ENCODE results near the gene APP. TPM values are rescaled to one million over a fixed set of nuclear protein-coding genes. Genes with fewer than 3 reads are reported as not detected.

APP gene
- total and polyA plus RNA-seq, 10 of the 15 experiments (the other 5 are each of a cell fraction or from before 2014, with no cell fraction given): 8.8 to 94.9 (median 51.0) TPM

- Histone ChIP-seq H3K36me3 (ENCODE audit: control insufficient read depth in 2 of 2, insufficient read depth in 2 of 2, low read length in 1 of 2) (no peaks in the 10 kb centered on the region), H2AFZ (ENCODE audit: control insufficient read depth, low read depth, low read length) (no peak overlapping the region), H3K27ac (ENCODE audit: control insufficient read depth, insufficient read depth) (no peak overlapping the region), H3K4me3 (no peak overlapping the region), H3K79me2 (ENCODE audit: control insufficient read depth, insufficient read depth, low read length) (no peaks in the 10 kb centered on the region), H3K9me3 (replicated peaks; ENCODE audit: control insufficient read depth, insufficient read depth, low read length) (no peaks in the 10 kb centered on the region), H3K4me2 (ENCODE audit: control insufficient read depth, insufficient read depth) (no peak overlapping the region), H3K4me1 (ENCODE audit: control insufficient read depth, insufficient read depth, low read length) (no peaks in the 10 kb centered on the region), H4K20me1 (ENCODE audit: control insufficient read depth, insufficient read depth) (no peaks in the 10 kb centered on the region), H3K27me3 (replicated peaks in 1 of 2; ENCODE audit: control insufficient read depth in 2 of 2, insufficient read depth in 2 of 2, low read length in 1 of 2) (no peaks in the 10 kb centered on the region), H3K9ac (ENCODE audit: control insufficient read depth, insufficient read depth, low read length) (no peak overlapping the region)
- intact Hi-C loops (cut with micrococcal nuclease; ENCODE audit: unreplicated experiment): no loop called here
- in situ Hi-C loops (cut with MboI): no loop called here
- no peak for DNase-seq (ENCODE audit: low read depth, low spot score)
- ChIA-PET SMC1A (ENCODE audit: uncharacterized antibody, unreplicated experiment) (interaction anchor here (1.2 kb wide), 1 partner anchor 264 kb away, joined by 5 read pairs; no protein-coding TSS in a partner anchor), POLR2A (no interaction called here), RAD21 (ENCODE audit: unreplicated experiment) (no interaction called here), CTCF (interaction anchor here (0.6 to 0.8 kb wide), 2 partner anchors 26 to 216 kb away, joined by 3 read pairs; no protein-coding TSS in a partner anchor)
- TF ChIP-seq FOS (IDR thresholded peaks at IDR 0.05; ENCODE audit: borderline replicate concordance, extremely low read depth, insufficient read length): no peak
- TF ChIP-seq TCF3 (IDR thresholded peaks at IDR 0.05; ENCODE audit: borderline replicate concordance, insufficient read depth, low read depth, low read length): no peak
- TF ChIP-seq HCFC1 (IDR thresholded peaks at IDR 0.05; ENCODE audit: low read length): no peak
- TF ChIP-seq, protein P1, sequence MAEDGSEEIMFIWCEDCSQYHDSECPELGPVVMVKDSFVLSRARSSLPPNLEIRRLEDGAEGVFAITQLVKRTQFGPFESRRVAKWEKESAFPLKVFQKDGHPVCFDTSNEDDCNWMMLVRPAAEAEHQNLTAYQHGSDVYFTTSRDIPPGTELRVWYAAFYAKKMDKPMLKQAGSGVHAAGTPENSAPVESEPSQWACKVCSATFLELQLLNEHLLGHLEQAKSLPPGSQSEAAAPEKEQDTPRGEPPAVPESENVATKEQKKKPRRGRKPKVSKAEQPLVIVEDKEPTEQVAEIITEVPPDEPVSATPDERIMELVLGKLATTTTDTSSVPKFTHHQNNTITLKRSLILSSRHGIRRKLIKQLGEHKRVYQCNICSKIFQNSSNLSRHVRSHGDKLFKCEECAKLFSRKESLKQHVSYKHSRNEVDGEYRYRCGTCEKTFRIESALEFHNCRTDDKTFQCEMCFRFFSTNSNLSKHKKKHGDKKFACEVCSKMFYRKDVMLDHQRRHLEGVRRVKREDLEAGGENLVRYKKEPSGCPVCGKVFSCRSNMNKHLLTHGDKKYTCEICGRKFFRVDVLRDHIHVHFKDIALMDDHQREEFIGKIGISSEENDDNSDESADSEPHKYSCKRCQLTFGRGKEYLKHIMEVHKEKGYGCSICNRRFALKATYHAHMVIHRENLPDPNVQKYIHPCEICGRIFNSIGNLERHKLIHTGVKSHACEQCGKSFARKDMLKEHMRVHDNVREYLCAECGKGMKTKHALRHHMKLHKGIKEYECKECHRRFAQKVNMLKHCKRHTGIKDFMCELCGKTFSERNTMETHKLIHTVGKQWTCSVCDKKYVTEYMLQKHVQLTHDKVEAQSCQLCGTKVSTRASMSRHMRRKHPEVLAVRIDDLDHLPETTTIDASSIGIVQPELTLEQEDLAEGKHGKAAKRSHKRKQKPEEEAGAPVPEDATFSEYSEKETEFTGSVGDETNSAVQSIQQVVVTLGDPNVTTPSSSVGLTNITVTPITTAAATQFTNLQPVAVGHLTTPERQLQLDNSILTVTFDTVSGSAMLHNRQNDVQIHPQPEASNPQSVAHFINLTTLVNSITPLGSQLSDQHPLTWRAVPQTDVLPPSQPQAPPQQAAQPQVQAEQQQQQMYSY (CRISPR knock-in tag; IDR thresholded peaks at IDR 0.05): no peak
- TF ChIP-seq LARP7 (IDR thresholded peaks at IDR 0.05): no peak
- TF ChIP-seq ZNF24 (IDR thresholded peaks at IDR 0.05): no peak
- no peak for TF ChIP-seq BRCA1 (IDR thresholded peaks at IDR 0.05; ENCODE audit: low read depth, low read length)
- no peak for TF ChIP-seq HDGF (IDR thresholded peaks at IDR 0.05)
- TF ChIP-seq BCLAF1 (IDR thresholded peaks at IDR 0.05): no peak
- TF ChIP-seq, protein P2, sequence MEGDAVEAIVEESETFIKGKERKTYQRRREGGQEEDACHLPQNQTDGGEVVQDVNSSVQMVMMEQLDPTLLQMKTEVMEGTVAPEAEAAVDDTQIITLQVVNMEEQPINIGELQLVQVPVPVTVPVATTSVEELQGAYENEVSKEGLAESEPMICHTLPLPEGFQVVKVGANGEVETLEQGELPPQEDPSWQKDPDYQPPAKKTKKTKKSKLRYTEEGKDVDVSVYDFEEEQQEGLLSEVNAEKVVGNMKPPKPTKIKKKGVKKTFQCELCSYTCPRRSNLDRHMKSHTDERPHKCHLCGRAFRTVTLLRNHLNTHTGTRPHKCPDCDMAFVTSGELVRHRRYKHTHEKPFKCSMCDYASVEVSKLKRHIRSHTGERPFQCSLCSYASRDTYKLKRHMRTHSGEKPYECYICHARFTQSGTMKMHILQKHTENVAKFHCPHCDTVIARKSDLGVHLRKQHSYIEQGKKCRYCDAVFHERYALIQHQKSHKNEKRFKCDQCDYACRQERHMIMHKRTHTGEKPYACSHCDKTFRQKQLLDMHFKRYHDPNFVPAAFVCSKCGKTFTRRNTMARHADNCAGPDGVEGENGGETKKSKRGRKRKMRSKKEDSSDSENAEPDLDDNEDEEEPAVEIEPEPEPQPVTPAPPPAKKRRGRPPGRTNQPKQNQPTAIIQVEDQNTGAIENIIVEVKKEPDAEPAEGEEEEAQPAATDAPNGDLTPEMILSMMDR (IDR thresholded peaks at IDR 0.05 in 2 of 3, conservative IDR thresholded peaks at IDR 0.05 in 1 of 3; ENCODE audit: control insufficient read depth in 2 of 3, extremely low read depth in 1 of 3, insufficient read depth in 1 of 3, low read depth in 3 of 3, low read length in 3 of 3): no peak
- TF ChIP-seq SMC3 (IDR thresholded peaks at IDR 0.05; ENCODE audit: borderline replicate concordance, low read length): no peak
- TF ChIP-seq CEBPB (IDR thresholded peaks at IDR 0.05; ENCODE audit: borderline replicate concordance in 1 of 2, low read depth in 2 of 2, low read length in 2 of 2): no peak
- TF ChIP-seq MTA2 (IDR thresholded peaks at IDR 0.05; ENCODE audit: low read depth): no peak
- TF ChIP-seq SUPT20H (IDR thresholded peaks at IDR 0.05; ENCODE audit: borderline replicate concordance, control insufficient read depth, low read depth, low read length): no peak
- no peak for TF ChIP-seq TCF7 (IDR thresholded peaks at IDR 0.05; ENCODE audit: borderline replicate concordance)
- no TSS peak for BruUV-seq (replicated peaks)
- WGBS (ENCODE audit: insufficient coverage, insufficient replicate concordance, low lambda C conversion rate, missing lambda C conversion rate): 67% methylated on average over 4 of the region's 4 CpGs
- no peak for ATAC-seq
- FAIRE-seq: no peak
These were observed 298.3 kb downstream of the APP start for GRCh38 chr21:25872271-25872670.

Data from GM12878 (cell line).